ENCODE results near the gene TNNT3.

Gene TNNT3

GRCh38 chr11:1927026-1927847, 7.7 kb downstream of the TNNT3 start:
- H3K4me3 ChIP-seq (ENCODE audit: low read length): no peak overlapping the region
- no peaks in the 10 kb centered on the region for H3K27me3 ChIP-seq (ENCODE audit: insufficient read depth, low read length)
- H3K27ac ChIP-seq (ENCODE audit: low read depth, low read length): no peak overlapping the region
- H3K4me1 ChIP-seq (ENCODE audit: insufficient read depth, low read length): no peaks in the 10 kb centered on the region
- WGBS: 87% methylated on average over 28 of the region's 28 CpGs
- no peaks in the 10 kb centered on the region for H3K9me3 ChIP-seq (ENCODE audit: insufficient read depth, low read depth, low read length)
- no peaks in the 10 kb centered on the region for H3K36me3 ChIP-seq (ENCODE audit: insufficient read depth, low read length)
- no peak overlapping the region for H3K9ac ChIP-seq (ENCODE audit: low read depth, low read length)

GRCh38 chr11:1927848-1928469, 8.5 kb downstream of the TNNT3 start:
- Histone ChIP-seq H3K27me3 (ENCODE audit: insufficient read depth, low read length) (no peaks in the 10 kb centered on the region), H3K9me3 (ENCODE audit: insufficient read depth, low read depth, low read length) (no peaks in the 10 kb centered on the region), H3K9ac (ENCODE audit: low read depth, low read length) (no peak overlapping the region), H3K4me3 (ENCODE audit: low read length) (no peak overlapping the region), H3K4me1 (ENCODE audit: insufficient read depth, low read length) (no peaks in the 10 kb centered on the region), H3K27ac (ENCODE audit: low read depth, low read length) (no peak overlapping the region), H3K36me3 (ENCODE audit: insufficient read depth, low read length) (no peaks in the 10 kb centered on the region)
- 93% methylated on average over 20 of the region's 20 CpGs for WGBS

- H3K27ac ChIP-seq (ENCODE audit: low read depth, low read length): no peak overlapping the region
- no peak overlapping the region for H3K9ac ChIP-seq (ENCODE audit: low read depth, low read length)
- H3K36me3 ChIP-seq (ENCODE audit: insufficient read depth, low read length): no peaks in the 10 kb centered on the region
- H3K9me3 ChIP-seq (ENCODE audit: insufficient read depth, low read depth, low read length): no peaks in the 10 kb centered on the region
- 92% methylated on average over 13 of the region's 13 CpGs for WGBS
- no peaks in the 10 kb centered on the region for H3K27me3 ChIP-seq (ENCODE audit: insufficient read depth, low read length)
- no peak overlapping the region for H3K4me3 ChIP-seq (ENCODE audit: low read length)
- no peaks in the 10 kb centered on the region for H3K4me1 ChIP-seq (ENCODE audit: insufficient read depth, low read length)
These were observed 9.0 kb downstream of the TNNT3 start for GRCh38 chr11:1928470-1928890.

DNA sequence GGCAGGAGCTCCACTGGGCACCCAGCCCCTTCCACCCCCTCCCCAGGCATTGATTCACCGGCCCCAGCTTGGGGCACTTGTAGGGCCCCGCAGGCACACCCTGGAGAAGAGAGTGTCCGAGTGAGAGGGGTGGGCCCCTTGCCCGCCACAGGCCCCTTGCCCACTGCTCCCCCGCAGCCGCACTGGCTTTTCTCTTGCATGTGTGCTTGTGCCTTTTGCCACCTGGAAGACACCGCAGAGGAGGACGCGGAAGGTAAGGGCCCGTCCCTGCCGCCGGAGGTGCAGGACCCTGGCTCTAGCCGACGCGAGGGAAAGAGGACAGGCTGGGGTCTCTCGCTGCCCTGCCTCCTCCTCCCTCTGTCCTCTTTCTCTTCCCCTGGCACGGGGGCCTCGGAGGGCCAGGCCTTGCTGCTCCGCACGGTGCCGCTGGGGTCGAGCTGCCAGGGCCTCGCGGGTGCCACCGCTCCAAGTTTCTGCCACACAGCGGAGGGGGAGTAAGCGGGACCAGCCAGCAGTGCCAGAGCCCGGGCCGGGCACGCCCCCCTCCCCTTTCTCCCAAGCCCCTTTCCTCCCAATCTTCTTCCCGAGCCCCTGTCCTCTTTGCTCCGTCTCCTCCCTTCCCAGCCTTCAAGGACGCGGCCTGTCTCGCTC, 9.5 kb downstream of the TNNT3 start:
- WGBS: 92% methylated on average over 35 of the region's 35 CpGs
- Histone ChIP-seq H3K9ac (ENCODE audit: low read depth, low read length) (no peak overlapping the region), H3K4me1 (ENCODE audit: insufficient read depth, low read length) (no peaks in the 10 kb centered on the region), H3K4me3 (ENCODE audit: low read length) (no peak overlapping the region), H3K36me3 (ENCODE audit: insufficient read depth, low read length) (no peaks in the 10 kb centered on the region), H3K27me3 (ENCODE audit: insufficient read depth, low read length) (no peaks in the 10 kb centered on the region), H3K9me3 (ENCODE audit: insufficient read depth, low read depth, low read length) (no peaks in the 10 kb centered on the region), H3K27ac (ENCODE audit: low read depth, low read length) (no peak overlapping the region)

- H3K9ac ChIP-seq (ENCODE audit: low read depth, low read length): no peak overlapping the region
- H3K9me3 ChIP-seq (ENCODE audit: insufficient read depth, low read depth, low read length): no peaks in the 10 kb centered on the region
- no peak overlapping the region for H3K4me3 ChIP-seq (ENCODE audit: low read length)
- H3K27ac ChIP-seq (ENCODE audit: low read depth, low read length): no peak overlapping the region
- H3K4me1 ChIP-seq (ENCODE audit: insufficient read depth, low read length): no peaks in the 10 kb centered on the region
- 90% methylated on average over 24 of the region's 25 CpGs for WGBS
- H3K36me3 ChIP-seq (ENCODE audit: insufficient read depth, low read length): no peaks in the 10 kb centered on the region
- no peaks in the 10 kb centered on the region for H3K27me3 ChIP-seq (ENCODE audit: insufficient read depth, low read length)
These were observed 10.3 kb downstream of the TNNT3 start for GRCh38 chr11:1929621-1930461.

- Histone ChIP-seq H3K4me3 (ENCODE audit: low read length) (no peak overlapping the region), H3K36me3 (ENCODE audit: insufficient read depth, low read length) (no peaks in the 10 kb centered on the region), H3K9ac (ENCODE audit: low read depth, low read length) (no peak overlapping the region), H3K9me3 (ENCODE audit: insufficient read depth, low read depth, low read length) (no peaks in the 10 kb centered on the region), H3K27me3 (ENCODE audit: insufficient read depth, low read length) (no peaks in the 10 kb centered on the region), H3K27ac (ENCODE audit: low read depth, low read length) (no peak overlapping the region), H3K4me1 (ENCODE audit: insufficient read depth, low read length) (no peaks in the 10 kb centered on the region)
- WGBS: 93% methylated on average over 7 of the region's 9 CpGs
These were observed 10.9 kb downstream of the TNNT3 start for GRCh38 chr11:1930462-1930830.

- H3K27me3 ChIP-seq (ENCODE audit: insufficient read depth, low read length): no peaks in the 10 kb centered on the region
These were observed 12.0 kb downstream of the TNNT3 start for GRCh38 chr11:1931341-1932104.

DNA sequence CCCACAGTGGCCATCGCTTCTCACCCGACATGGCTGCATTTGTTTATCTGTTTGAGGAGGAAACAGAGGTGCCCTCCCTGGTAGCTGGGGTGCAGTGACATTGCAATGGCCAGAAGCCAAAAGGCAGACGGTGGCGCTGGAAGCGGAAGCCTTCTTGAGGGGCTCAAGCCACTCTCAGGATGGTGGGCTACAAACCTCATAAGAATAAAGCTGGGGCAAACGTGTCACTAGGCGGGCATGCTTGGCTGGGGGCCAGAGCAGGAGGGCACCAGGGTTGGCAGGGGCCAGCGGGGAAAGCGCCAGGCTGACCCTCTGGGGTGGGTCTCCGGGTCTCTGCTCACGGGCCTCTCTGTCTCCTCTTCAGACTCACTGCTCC, 12.6 kb downstream of the TNNT3 start:
- Histone ChIP-seq H3K4me3 (ENCODE audit: low read length) (no peak overlapping the region), H3K9ac (ENCODE audit: low read depth, low read length) (no peak overlapping the region), H3K36me3 (ENCODE audit: insufficient read depth, low read length) (no peaks in the 10 kb centered on the region), H3K4me1 (ENCODE audit: insufficient read depth, low read length) (no peaks in the 10 kb centered on the region), H3K27me3 (ENCODE audit: insufficient read depth, low read length) (no peaks in the 10 kb centered on the region), H3K9me3 (ENCODE audit: insufficient read depth, low read depth, low read length) (no peaks in the 10 kb centered on the region), H3K27ac (ENCODE audit: low read depth, low read length) (no peak overlapping the region)
- 92% methylated on average over 11 of the region's 11 CpGs for WGBS

More at GRCh38 chr11:1931341-1932104, 12.0 kb downstream of the TNNT3 start:
- H3K27ac ChIP-seq (ENCODE audit: low read depth, low read length): no peak overlapping the region
- no peak overlapping the region for H3K9ac ChIP-seq (ENCODE audit: low read depth, low read length)
- no peak overlapping the region for H3K4me3 ChIP-seq (ENCODE audit: low read length)
- H3K4me1 ChIP-seq (ENCODE audit: insufficient read depth, low read length): no peaks in the 10 kb centered on the region
- 92% methylated on average over 17 of the region's 18 CpGs for WGBS
- H3K36me3 ChIP-seq (ENCODE audit: insufficient read depth, low read length): no peaks in the 10 kb centered on the region
- H3K9me3 ChIP-seq (ENCODE audit: insufficient read depth, low read depth, low read length): no peaks in the 10 kb centered on the region

GRCh38 chr11:1932681-1933080, 13.2 kb downstream of the TNNT3 start:
- 92% methylated on average over 4 of the region's 4 CpGs for WGBS
- H3K4me1 ChIP-seq (ENCODE audit: insufficient read depth, low read length): no peaks in the 10 kb centered on the region

DNA sequence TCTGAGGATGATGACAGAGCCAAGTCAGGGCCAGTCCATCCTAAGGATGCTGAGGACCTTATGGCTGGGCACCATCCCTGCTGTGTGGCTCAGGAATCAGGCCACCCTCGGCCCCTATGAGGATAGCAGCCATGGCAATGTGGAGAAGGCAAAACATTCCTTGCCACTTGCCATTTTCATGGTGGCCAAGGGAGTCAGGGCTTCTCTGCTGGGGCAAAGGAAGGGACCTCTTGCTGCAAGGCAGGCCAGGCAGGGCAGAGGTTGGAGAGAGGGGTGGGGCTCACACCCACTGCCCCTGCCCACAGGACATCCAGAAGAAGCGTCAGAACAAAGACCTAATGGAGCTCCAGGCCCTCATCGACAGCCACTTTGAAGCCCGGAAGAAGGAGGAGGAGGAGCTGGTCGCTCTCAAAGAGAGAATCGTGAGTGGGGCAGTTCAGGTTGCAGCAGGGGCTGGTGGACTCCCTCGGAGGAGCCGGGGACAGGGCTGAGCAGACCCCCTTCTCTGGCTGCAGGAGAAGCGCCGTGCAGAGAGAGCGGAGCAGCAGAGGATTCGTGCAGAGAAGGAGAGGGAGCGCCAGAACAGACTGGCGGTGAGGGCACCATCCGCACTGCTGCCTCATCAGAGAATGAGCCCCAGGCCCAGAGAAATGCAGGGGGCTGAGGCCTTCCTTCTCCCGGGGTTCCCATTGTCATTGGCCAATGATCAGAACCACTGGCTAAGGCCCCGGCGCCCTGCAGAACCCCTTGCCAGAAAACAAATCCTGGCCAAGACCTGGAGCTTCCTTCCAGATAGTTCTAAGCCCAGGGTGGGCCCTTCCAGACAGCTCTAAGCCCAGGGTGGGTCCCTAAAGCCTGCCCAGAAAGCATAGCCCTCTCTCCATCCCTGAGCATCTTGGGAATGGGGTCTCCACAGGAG, 14.2 kb downstream of the TNNT3 start:
- Histone ChIP-seq H3K9ac (ENCODE audit: low read depth, low read length) (no peak overlapping the region), H3K27me3 (ENCODE audit: insufficient read depth, low read length) (no peaks in the 10 kb centered on the region), H3K4me1 (ENCODE audit: insufficient read depth, low read length) (no peaks in the 10 kb centered on the region), H3K9me3 (ENCODE audit: insufficient read depth, low read depth, low read length) (no peaks in the 10 kb centered on the region), H3K27ac (ENCODE audit: low read depth, low read length) (no peak overlapping the region), H3K4me3 (ENCODE audit: low read length) (no peak overlapping the region), H3K36me3 (ENCODE audit: insufficient read depth, low read length) (no peaks in the 10 kb centered on the region)
- WGBS: 92% methylated on average over 18 of the region's 18 CpGs

More at GRCh38 chr11:1932681-1933080, 13.2 kb downstream of the TNNT3 start:
- H3K27me3 ChIP-seq (ENCODE audit: insufficient read depth, low read length): no peaks in the 10 kb centered on the region
- H3K9ac ChIP-seq (ENCODE audit: low read depth, low read length): no peak overlapping the region
- no peak overlapping the region for H3K4me3 ChIP-seq (ENCODE audit: low read length)
- no peak overlapping the region for H3K27ac ChIP-seq (ENCODE audit: low read depth, low read length)
- no peaks in the 10 kb centered on the region for H3K36me3 ChIP-seq (ENCODE audit: insufficient read depth, low read length)
- no peaks in the 10 kb centered on the region for H3K9me3 ChIP-seq (ENCODE audit: insufficient read depth, low read depth, low read length)

All from HUES64 (cell line).